ENCODE data around the gene KLHL1. TPM values are rescaled to one million over a fixed set of nuclear protein-coding genes. Genes with fewer than 3 reads are reported as not detected.
A peak's percentile ranks its signal among the peaks of the same experiment; 100 is the strongest.

KLHL1 gene
- total RNA-seq, 1 donor from 2014 or later, result not detected

- no peak overlapping the region for H3K27ac Mint-ChIP-seq
- H3K27me3 Mint-ChIP-seq (ENCODE audit: insufficient read depth, low read depth), result peaks cover 5% of the 10 kb centered on the region
- no peak for TF ChIP-seq EZH2 (IDR thresholded peaks at IDR 0.05)
- TF ChIP-seq, protein P1, sequence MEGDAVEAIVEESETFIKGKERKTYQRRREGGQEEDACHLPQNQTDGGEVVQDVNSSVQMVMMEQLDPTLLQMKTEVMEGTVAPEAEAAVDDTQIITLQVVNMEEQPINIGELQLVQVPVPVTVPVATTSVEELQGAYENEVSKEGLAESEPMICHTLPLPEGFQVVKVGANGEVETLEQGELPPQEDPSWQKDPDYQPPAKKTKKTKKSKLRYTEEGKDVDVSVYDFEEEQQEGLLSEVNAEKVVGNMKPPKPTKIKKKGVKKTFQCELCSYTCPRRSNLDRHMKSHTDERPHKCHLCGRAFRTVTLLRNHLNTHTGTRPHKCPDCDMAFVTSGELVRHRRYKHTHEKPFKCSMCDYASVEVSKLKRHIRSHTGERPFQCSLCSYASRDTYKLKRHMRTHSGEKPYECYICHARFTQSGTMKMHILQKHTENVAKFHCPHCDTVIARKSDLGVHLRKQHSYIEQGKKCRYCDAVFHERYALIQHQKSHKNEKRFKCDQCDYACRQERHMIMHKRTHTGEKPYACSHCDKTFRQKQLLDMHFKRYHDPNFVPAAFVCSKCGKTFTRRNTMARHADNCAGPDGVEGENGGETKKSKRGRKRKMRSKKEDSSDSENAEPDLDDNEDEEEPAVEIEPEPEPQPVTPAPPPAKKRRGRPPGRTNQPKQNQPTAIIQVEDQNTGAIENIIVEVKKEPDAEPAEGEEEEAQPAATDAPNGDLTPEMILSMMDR (IDR thresholded peaks at IDR 0.05), result no peak
- TF ChIP-seq EZH2phosphoT487 (IDR thresholded peaks at IDR 0.05), result no peak
Observed at GRCh38 chr13:69809152-69809551, 299.1 kb downstream of the KLHL1 start.

DNA sequence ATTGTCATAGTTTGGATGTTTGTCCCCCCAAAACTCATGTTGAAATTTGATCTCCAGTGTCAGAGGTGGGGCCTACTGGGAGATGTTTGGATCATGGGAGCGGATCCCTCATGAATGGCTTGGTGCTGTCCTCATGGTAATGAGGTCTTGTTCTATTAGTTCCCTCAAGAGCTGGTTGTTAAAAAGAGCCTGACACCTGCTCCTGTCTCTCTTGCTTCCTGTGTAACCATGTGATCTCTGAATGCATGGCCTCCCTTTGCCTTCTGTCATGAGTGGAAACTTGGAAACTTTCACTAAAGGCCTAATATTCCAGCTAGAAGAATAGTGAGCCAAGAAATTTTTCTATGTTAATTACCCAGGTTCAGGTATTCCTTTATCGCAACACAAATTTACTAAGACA, 312.0 kb downstream of the KLHL1 start:
- Histone ChIP-seq H3K79me2 (ENCODE audit: low read depth) (no peaks in the 10 kb centered on the region), H3F3A (ENCODE audit: low read depth) (no peaks in the 10 kb centered on the region), H3K9me3 (ENCODE audit: low read depth) (no peaks in the 10 kb centered on the region), H3K36me3 (no peaks in the 10 kb centered on the region), H3K4me2 (no peak overlapping the region), H4K20me1 (ENCODE audit: low read depth) (no peaks in the 10 kb centered on the region), H3K9ac (no peak overlapping the region), H3K27ac (no peak overlapping the region), H3K4me1 (peaks cover 9% of the 10 kb centered on the region), H2AFZ (replicated peaks) (no peak overlapping the region), H3K27me3 (no peaks in the 10 kb centered on the region), H3K4me3 (no peak overlapping the region)
- H3K36me3 Mint-ChIP-seq, result no peaks in the 10 kb centered on the region
- no peak overlapping the region for H3K4me3 Mint-ChIP-seq
- DNase-seq (ENCODE audit: low spot score), result no peak
- no peaks in the 10 kb centered on the region for H3K9me3 Mint-ChIP-seq
- TF ChIP-seq EZH2 (IDR thresholded peaks at IDR 0.05) (no peak), EZH2phosphoT487 (IDR thresholded peaks at IDR 0.05) (no peak)
- TF ChIP-seq, protein P1 (IDR thresholded peaks at IDR 0.05), result no peak
- H3K27me3 Mint-ChIP-seq (ENCODE audit: insufficient read depth, low read depth), result no peaks in the 10 kb centered on the region
- H3K4me1 Mint-ChIP-seq, result peaks cover 4% of the 10 kb centered on the region
- H3K27ac Mint-ChIP-seq, result no peak overlapping the region

More at GRCh38 chr13:69809152-69809551, 299.1 kb downstream of the KLHL1 start:
- no peaks in the 10 kb centered on the region for H3K27me3 ChIP-seq
- Mint-ChIP-seq H3K4me3 (no peak overlapping the region), H3K9me3 (peaks cover 10% of the 10 kb centered on the region), H3K4me1 (no peaks in the 10 kb centered on the region), H3K36me3 (no peaks in the 10 kb centered on the region)
- H3K79me2 ChIP-seq (ENCODE audit: low read depth), result no peaks in the 10 kb centered on the region
- H4K20me1 ChIP-seq (ENCODE audit: low read depth), result no peaks in the 10 kb centered on the region
- H3K27ac ChIP-seq, result no peak overlapping the region
- no peak overlapping the region for H3K4me2 ChIP-seq
- no peak for DNase-seq (ENCODE audit: low spot score)
- H3K9me3 ChIP-seq (ENCODE audit: low read depth), result no peaks in the 10 kb centered on the region
- no peak overlapping the region for H2AFZ ChIP-seq (replicated peaks)
- no peak overlapping the region for H3K9ac ChIP-seq
- H3K4me1 ChIP-seq, result no peaks in the 10 kb centered on the region
- H3K36me3 ChIP-seq, result no peaks in the 10 kb centered on the region
- no peak overlapping the region for H3K4me3 ChIP-seq
- no peaks in the 10 kb centered on the region for H3F3A ChIP-seq (ENCODE audit: low read depth)

- Histone ChIP-seq H3K4me2 (no peak overlapping the region), H3K27ac (no peak overlapping the region)
- H3K27ac Mint-ChIP-seq, result no peak overlapping the region
Observed at GRCh38 chr13:69793783-69794453, 314.3 kb downstream of the KLHL1 start.

More at GRCh38 chr13:69793783-69794453, 314.3 kb downstream of the KLHL1 start:
- H4K20me1 ChIP-seq (ENCODE audit: low read depth), result no peaks in the 10 kb centered on the region
- no peak overlapping the region for H3K9ac ChIP-seq
- H3K4me3 ChIP-seq, result no peak overlapping the region
- H3K79me2 ChIP-seq (ENCODE audit: low read depth), result no peaks in the 10 kb centered on the region
- no peak for TF ChIP-seq EZH2 (IDR thresholded peaks at IDR 0.05)
- TF ChIP-seq EZH2phosphoT487 (IDR thresholded peaks at IDR 0.05), result no peak
- TF ChIP-seq, protein P1 (IDR thresholded peaks at IDR 0.05), result no peak
- H3K27me3 ChIP-seq, result no peaks in the 10 kb centered on the region
- peak overlapping the region; percentile 85 for H2AFZ ChIP-seq (replicated peaks)
- H3K36me3 ChIP-seq, result no peaks in the 10 kb centered on the region
- H3K9me3 ChIP-seq (ENCODE audit: low read depth), result no peaks in the 10 kb centered on the region
- H3K36me3 Mint-ChIP-seq, result no peaks in the 10 kb centered on the region
- H3K4me1 Mint-ChIP-seq, result peaks cover 4% of the 10 kb centered on the region
- no peaks in the 10 kb centered on the region for H3K27me3 Mint-ChIP-seq (ENCODE audit: insufficient read depth, low read depth)
- H3K9me3 Mint-ChIP-seq, result no peaks in the 10 kb centered on the region
- DNase-seq (ENCODE audit: low spot score), result peak; percentile 5
- H3F3A ChIP-seq (ENCODE audit: low read depth), result no peaks in the 10 kb centered on the region
- H3K4me3 Mint-ChIP-seq, result no peak overlapping the region
- peaks cover 9% of the 10 kb centered on the region for H3K4me1 ChIP-seq

All from neural progenitor cell (in vitro differentiated cells).